ENCODE data around the gene SCAPER.
"Not testable (repeated sequence)": the region's sequence is repeated elsewhere in the genome, so short reads cannot be mapped to it uniquely, and the experiment has no call there.

SCAPER gene

DNA sequence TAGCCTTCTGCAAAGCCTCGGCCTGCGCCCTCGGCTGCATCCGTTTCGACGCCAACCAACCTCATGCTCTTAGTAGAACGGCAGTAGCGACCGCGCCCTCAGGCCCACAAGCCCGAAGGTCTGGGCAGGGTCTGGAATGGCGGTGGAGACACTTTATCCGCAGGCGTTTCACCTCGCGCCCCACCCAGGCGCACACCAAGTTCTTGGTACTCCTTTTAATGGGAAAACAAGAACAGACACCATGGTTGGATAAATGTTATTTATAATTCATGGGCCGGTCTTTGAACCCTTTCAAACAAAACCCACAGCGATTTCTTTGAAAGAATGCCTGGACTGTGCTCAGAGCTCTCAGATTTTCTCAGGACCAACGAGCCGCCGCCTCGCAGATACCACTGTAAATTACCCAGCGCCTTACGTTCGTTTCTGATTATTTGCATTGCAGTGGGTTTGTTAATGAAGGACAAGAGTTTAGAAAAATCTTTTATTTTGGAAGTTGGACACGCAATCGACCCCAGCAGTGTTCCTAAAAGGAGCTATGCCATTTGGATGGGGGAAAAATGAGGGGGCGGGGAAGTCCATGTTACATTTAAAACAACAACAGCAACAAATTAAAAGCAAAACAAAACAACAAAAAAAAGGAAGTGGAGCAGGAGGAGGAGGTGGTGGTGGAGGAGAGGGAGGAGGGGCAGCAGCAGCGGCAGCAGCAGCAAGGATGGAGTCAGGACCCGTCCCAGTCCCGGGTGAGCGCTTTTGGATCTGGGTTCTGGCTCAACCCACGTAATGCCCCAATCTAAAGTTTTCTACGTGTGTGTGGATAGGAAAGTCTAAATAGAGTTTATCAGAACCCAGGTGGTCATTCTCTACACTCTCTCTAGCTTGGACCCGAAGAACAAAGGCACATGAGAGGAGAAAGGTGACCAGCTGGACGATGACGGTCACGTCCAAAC, 569.6 kb downstream of the SCAPER start:
- peak in 1 of 5 donors; percentile 66 for DNase-seq

DNA sequence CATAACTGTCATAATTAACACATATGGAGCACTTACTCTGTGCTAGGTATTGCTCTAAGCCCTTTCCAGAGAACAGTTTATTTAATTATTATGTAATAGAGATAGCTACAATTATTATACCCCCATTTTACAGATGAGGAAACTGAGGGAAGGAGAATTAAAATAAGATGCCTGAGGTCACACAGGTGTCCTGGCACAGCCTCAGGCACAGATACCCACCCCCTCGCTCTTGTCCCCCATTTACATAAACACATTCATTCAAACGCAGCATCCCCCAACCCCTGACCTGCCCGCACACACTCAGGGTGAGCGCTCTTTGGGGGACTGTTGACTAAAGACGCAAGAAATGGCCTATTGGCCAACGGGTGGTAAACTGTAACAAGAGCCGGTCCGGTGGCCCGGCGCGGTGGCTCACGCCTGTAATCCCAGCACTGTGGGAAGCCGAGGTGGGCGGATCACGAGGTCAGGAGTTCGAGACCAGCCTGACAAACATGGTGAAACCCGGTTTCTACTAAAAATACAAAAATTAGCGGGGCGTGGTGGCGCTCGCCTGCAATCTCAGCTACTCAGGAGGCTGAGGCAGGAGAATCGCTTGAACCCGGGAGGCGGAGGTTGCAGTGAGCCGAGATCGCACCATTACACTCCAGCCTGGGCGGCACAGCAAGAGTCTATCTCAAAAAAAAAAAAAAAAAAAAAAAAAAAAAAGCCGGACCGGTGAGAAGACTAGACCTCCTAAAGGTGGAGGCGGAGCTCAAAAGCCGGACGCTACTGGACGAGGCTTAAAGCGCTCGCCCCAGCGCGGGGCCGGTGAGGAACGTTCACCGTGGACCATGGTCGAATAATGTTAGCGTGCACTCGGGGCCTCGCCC, 570.5 kb downstream of the SCAPER start:
- no peak for DNase-seq

DNA sequence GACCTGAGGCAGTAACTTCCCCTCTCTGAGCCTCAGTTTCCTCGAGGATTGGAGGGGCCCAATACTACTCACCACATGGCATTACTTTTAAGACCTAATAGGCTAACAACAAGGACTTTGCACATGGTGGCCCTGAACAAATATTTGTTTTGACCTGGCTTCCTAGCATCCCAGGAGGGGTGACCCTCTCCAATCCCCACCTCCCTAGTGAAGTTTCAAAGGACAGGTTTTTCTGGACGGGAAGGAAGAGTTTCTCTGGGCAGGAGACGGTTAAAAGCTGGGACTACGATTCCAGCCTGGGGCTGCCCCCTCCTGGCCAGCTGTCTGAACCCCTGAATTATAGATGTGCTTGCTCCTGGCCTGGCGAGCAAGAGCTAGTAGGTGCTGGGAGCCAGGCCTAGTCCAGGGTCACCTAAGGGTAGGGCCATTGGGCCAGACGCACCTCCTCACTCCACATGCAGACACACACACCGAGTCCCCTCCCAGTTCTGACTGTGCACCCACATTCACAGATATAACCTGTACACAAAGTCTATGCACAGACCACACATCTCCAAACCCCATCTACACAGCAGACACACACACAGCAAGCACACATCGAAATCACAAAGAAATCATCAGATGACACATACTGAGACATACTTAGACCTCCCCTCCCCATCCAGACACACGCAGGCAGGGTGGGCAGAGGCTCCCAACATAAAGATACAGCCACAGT, 571.3 kb downstream of the SCAPER start:
- peak in 1 of 5 donors; percentile 12 for DNase-seq

DNA sequence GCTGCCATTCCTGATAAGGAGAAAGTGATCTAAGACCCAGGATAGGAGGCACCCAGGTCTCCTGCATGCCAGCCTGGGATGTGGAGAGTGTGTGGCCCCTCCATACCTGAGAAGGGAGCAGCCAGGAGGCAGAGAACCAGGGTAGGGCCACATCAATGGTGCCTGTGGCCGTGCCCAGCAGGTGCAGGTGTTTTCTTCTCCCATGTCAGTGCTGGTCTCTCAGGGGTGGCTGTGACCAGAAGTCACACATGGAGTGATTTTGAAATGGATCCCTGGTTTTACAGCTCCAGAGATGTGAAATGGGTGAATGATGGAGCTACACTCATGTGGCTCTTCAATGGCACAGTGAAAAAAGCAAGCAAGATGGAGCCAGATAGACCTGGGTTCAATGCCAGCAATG, 571.8 kb downstream of the SCAPER start:
- no peak for DNase-seq

DNA sequence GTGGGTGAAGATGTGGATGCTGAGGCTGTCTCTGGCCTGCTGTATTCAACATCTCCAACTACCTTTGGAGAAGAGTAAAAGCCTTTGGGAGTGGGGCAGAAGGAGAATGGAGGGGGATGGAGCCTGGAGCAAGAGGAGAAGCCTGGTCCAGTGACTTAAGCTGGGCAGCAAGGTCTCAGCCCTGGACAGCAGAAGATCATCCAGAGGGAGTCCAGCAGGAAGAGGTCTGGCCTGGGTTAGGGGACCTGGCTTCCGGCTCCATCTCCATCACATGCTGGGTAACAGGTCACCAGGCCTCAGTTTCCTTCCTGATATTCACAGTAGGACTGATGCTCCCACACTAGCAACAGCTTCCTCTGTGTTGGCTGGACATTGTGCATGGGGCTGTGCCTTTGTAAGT, 572.3 kb downstream of the SCAPER start:
- no peak for DNase-seq

DNA sequence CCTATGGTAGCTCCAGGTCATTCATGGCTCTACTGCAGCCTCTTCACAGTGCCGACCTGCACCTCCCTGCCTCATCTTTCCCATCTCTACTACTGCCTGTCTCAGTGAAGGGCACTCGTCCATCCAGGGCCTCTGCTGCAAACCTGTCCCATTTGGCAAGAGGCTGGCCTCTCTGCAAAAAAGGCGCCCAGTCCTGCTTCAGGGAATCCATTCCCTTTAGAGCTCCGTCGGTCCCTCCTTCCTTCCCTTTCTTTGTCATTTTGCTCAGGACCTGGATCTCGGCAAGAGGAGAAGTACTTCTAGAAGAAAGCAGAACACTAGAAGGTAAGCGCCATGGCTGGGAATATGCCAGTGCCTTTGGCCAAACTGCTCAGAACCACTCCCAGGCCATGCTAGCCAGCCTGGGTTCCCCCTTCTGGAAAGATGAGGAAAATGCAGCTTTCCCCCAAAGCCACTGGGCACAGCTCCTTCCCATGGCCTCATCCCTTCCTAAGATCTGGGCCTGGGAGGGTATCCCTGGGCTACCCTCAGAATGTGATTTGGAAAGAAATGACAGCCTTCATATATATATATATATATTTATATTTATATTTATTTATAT, 575.0 kb downstream of the SCAPER start:
- no peak for DNase-seq

DNA sequence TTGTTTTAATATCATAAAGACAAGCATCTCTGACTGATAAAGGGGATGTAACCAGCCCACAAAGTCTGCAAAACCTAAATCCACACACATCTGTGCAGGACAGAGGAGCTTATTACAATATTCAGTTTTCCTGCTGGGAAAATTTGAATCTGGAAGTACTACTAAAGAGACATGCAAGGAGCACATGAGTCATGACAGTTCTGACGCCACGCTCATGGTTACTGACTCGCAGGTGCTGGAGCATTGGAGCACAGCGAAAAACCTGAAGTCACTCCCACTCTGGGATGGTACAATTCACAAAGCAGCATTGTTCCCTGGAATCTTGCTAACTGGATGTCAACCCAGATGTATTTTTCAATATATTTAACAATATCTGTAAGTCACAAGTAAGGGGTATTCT, 576.2 kb downstream of the SCAPER start:
- DNase-seq = no peak

DNA sequence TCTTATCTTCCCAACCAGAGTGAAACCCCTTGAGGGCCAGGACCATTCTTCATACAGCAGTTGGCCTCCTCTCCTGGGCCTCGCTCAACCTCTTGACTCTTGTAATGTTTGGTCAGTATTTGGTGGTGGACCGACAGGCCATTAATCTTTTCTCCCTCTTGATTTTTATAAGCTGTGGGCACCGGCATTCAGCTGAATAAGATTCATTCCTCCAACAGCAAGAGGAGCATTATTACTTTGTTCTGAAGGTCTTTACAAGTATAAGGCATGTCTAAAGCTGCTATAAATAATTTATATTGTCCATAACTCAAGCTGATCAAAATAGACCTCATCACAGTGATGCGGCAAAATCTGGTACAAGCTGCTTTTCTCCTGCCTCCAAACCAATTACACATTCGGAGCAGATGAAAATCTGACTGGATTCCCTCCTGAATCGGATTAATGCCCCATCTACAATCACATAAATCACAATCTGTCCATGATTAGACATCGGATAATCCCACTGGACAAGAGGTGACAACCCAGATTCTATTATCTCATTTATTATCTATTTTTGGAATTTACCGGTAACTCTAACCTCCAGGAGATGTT, 576.9 kb downstream of the SCAPER start:
- no peak for DNase-seq

DNA sequence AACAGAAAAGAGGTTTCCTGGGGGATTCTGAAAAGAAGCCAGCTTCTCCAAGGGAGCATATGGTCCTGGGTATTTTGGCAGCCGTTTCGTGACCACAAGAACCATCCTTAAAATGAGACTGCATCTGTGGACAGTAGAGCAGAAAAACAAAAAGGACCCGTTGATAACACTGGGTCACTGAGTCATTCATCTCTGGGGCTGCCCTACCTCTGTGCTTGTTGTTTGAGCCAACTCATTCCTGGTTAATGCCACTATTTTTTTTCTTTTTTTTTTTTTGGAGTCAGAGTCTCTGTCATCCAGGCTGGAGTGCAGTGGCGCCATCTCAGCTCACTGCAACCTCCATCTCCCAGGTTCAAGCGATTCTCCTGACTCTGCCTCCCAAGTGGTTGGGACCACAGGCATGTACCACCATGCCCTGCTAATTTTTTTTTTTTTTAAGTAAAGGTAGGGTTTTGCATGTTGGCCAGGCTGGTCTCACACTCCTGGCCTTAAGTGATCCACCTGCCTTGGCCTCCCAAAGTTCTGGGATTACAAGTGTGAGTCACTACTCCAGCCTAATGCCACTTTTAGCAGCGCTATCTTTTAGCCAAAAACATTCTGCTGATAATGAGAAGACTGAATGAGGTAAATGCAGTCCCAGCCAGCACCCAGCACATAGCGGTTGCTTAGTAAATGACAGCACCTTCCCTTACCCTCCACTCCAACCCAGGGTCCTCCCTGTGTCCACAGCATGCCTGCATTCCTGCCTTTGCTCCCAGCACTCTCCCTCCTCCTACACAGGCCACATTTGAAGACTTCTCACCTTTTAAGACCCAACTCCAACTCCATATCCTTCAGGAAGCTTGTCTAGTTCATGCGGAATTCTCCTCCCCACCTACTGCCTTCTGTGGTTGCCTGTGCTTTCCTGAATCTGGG, 577.7 kb downstream of the SCAPER start:
- DNase-seq = no peak

DNA sequence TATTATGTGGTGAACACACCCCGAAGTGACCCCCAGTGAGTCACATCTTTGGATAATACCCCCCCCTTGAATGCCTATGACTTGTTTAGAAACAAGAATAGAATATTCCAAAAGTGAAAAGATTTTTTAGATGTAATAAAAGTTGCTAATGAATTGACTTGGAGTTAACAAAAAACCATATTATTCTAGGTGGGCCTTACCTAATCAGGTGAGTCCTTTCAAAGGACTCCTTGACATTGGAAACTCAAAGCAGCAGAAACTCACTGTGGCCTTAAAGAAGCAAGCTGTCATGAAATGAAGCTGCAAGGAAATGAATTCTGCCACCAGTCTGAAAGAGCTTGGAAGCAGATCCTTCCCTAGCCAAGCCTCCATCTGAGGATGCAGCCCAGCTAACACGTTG, 579.4 kb downstream of the SCAPER start:
- DNase-seq = no peak

DNA sequence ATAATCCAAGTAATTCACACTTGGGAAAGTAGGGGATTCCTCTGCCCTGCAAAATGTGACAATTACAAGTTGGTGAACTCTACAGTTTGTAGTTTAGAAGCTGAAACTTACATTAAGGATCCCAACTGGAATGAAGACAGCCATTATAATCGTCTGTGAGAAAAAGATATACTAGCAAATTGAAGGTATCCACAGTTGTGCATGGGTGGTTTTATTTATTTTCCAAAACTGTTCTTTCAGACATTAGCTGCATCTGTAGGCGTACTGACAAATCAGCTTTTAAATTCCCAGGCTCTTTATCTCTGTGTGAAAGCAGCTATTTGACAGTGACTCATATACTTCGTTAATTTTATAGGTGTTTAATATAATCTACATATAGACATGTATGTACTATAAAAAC, 581.1 kb downstream of the SCAPER start:
- no peak for DNase-seq

DNA sequence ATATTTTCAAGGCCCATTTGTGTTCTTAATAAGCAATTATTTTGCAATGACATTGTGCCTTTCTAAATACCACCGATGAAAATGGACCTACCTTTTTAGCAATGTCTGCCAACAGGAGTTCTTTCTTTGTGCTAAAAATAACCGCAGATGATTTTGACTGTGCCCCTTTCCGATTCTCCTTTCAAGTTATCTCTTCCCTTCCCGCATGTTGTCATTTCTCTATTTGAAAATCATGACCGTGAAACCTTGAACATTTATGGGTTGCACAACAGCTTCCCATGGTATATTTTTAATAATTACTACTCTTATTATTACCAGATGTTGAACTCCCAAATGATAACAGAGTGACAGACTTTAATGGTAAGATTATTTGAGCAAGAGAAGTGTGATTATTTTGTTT, 583.5 kb downstream of the SCAPER start:
- no peak for DNase-seq

DNA sequence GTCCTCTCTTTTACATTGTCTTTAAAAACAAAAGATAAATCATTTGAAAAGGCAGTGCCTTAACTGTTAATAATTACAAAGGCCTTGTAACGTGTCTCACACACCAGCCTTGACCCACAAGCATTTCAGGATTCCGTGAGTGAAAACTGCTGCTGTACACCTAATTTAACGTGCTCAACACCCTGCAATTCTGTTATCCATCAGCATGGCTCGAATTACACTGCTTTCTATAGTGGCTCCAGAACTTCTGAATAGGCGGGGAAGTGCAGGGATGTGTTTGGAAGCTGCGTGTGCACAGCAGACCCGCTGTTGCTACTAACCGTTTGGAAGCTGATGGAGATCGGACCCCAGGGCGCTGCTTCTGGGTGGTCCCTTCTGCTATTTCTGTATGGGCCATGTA, 584.0 kb downstream of the SCAPER start:
- no peak for DNase-seq

DNA sequence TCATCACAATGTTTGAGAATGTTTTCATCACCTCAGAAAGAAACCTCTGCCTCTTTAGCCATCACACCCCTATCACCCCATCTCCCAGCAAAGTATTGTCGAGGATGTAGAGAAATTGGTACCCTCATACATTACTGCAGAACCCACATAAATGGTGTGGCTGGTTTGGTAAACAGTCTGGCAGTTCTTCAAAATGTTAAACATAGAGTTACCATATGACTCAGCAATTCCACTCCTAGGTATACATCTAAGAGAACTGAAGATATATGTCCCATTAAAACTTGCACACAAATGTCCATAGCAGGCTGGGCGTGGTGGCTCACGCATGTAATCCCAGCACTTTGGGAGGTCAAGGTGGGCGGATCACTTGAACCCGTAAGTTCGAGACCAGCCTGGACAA, 585.1 kb downstream of the SCAPER start:
- DNase-seq = no peak

DNA sequence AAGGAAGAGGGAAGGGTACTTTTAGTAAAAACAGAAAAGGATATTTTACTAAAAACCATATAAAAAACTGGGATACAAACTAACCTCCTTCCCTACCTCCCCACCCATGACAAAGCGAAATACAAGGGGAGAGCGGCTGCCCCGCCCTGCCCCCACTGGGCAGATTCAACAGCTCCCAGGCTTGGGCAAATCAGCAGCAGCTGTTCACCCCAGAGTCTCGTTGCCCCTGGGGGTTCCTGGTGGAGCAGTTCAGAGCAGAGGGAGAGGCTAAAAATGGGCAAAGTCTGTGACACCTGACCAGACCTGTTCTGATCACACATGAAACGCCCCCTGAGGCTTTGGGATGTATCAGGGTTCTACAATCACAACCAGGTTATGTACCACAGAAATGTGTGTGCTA, 591.4 kb downstream of the SCAPER start:
- DNase-seq = no peak

DNA sequence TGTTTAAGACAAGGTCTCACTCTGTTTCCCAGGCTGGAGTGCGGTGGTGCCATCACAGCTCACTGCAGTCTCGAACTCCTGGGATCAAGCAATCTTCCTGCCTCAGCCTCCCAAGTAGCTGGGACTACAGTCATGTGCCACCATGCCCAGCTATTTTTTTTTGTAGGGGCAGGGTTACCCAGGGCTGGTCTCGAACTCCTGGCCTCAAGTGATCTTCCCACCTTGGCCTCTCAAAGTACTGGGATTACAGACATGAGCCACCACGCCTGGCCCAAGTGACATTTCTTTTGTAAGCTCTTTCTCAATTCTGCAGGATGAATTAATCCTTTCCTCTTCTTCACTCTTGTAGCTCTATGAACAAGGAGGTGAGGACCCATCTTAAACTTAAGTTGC, 592.0 kb downstream of the SCAPER start:
- DNase-seq = not testable (repeated sequence)

DNA sequence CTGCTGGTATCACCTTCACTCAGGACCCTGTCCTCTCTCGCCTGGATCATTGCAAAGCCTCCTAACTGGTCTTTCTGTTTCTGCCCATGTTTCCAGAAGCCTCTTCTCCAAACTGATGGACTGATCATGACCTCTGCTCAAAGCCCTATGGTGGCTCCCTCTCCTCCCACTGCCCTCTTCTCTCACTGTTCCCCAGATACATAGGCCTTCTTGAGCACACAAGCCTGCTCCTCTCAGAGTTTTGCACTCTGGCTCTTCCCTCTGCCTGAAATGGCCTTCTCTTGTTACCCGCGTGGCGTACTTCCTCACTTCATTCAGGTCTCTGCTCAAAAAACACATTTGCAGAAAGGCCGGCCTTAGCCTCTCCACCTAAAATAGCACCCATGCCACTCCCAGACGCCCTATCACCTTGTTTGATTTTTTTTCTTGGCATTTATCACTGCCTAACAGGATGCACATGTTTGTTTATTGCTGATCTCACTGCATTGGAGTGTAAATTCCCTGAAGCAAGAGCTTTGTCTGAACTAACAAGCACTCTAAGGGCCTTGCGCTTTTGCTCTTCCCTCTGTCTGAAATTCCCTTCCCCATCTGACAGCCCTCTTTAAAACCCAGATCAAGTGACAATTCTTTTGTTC, 592.5 kb downstream of the SCAPER start:
- DNase-seq = no peak

DNA sequence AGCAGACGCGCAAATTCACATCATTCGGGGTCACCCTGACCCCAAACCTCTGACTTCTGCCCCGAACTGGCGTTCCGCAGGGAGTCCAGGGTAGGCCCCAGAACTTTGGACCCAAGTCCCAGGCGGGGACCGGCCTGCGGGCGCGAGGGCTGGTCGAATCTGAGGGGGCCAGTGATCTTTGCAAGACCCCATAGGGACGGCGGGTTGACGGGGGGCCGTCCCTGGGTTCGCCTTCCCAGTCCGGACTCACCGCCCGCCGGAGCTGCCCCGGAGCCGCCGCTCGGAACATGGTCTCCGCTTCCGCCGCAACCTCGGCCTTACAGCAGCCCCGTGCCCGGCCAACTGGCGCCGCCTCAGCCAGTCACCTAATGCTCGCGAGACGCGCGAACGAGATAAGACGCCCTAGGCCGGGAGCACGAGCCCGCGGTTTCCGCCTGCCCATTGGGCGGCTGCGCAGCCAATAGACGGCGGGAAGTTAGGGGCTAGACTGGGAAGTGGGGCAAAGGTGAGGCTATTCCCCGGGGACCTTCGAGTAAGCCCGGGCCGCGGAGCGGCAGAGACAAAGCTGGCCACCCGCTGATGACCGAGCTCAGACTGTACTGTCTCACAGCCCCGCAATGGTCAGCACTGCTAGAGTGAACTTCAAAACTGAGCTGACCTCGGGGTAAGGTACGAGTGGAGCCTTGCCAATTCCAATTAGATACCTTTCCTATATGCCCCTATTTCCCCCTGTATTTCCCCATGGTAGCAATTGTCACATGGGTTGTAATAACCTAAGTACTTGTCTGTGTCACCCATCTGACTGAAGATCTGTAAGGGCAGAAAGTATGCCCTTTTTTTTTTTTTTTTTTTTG, 593.8 kb downstream of the SCAPER start, which contains the start of gene ETFA:
ETFA (minus strand) TSS at position 370 of the 854 bp plus-strand sequence; CDS start at position 289, 81 bp downstream.
- DNase-seq = peak; percentile 68 to 96 (median 79)

DNA sequence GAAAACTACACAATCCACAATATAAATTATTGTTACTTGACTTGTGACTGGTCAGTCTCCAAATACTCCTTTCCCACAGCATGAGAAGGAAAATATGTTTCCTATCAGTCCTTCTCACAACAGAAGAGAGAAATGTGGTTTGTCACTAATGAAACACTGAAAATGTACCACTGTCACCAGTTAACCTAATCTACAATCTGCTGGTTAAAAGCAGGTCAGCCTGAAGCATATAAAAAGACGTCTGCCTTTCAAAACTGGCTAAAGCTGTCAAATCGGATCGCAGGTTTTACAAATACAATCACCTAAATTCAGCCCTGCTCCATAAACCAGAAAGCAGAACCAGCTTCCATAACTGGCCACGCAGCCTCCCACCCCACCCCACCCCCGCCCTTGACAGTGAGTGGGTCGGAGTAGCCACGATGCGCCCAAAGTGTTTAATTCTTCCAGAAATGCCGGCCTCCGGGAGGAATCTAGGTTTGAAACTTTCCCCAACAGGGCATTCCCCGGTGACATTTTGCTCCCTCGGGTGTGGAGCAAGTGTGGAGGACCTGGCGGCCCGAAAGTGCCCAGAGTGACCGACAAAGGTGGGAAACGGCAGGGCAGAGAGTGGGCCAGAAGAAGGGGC, 594.6 kb downstream of the SCAPER start:
- peak in 1 of 5 donors; percentile 10 for DNase-seq

Data from T-helper 1 cell (primary cell).